Mesothelial cell of epicardium (in vitro differentiated cells): ENCODE measurements around the gene ANKRD10. TPM values are rescaled to one million over a fixed set of nuclear protein-coding genes. Genes with fewer than 3 reads are reported as not detected.
A peak's percentile ranks its signal among the peaks of the same experiment; 100 is the strongest.

ENCODE experiments used
- DNase-seq, 2 experiments: peaks; one replicate each; pipeline ENCODE4 v3.0.0; 2021; ENCODE audit warnings: low spot score in 2 of 2; ENCODE audit not compliant: unreplicated experiment in 2 of 2
- H3K27ac Mint-ChIP-seq: 2 replicates; pipeline ENCODE4 v1.8.0; 2021; ENCODE audit warnings: mixed read lengths
- H3K27me3 Mint-ChIP-seq: 2 replicates; pipeline ENCODE4 v1.8.0; 2021; ENCODE audit warnings: low read depth, mixed read lengths
- H3K36me3 Mint-ChIP-seq: 2 replicates; pipeline ENCODE4 v1.8.0; 2021; ENCODE audit warnings: mixed read lengths
- H3K4me1 Mint-ChIP-seq: 2 replicates; pipeline ENCODE4 v1.8.0; 2021; ENCODE audit warnings: mixed read lengths
- H3K4me3 Mint-ChIP-seq: 2 replicates; pipeline ENCODE4 v1.8.0; 2021; ENCODE audit warnings: mild to moderate bottlenecking, moderate library complexity, mixed read lengths
- H3K9me3 Mint-ChIP-seq: 2 replicates; pipeline ENCODE4 v1.8.0; 2021; ENCODE audit warnings: mixed read lengths
- total RNA-seq: library from RNA; stranded (reverse); gene quantifications from 3 replicates; pipeline ENCODE4 v1.2.1, GENCODE V29; 2021
- TF ChIP-seq, protein P1 (sequence below): fragments of 200-600 bp; sonication (generic); IDR thresholded peaks from one replicate; pipeline ENCODE4 v1.5.0; 2021; ENCODE audit warnings: antibody characterized with exemption; ENCODE audit not compliant: unreplicated experiment

ANKRD10 gene
- total RNA-seq, 1 donor from 2014 or later = 258 TPM

DNA sequence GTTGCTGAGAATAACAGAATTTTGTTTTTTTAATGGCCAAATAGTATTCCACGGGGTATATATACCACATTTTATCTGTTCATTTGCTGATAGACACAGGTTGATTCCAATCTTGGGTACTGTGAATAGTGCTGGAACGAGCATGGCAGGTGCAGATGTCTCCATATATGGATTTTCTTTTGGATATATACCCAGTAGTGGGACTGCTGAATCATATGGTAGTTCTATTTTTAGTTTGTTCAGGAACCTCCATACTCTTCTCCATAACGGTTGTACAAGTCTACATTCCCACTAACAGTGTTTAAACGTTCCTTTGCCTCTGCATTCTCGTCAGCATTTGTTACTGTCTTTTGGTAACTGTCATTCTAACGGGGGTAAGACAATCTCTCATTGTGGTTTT, 17.3 kb downstream of the ANKRD10 start:
- Mint-ChIP-seq H3K4me1 (no peaks in the 10 kb centered on the region), H3K4me3 (no peak overlapping the region), H3K36me3 (peaks cover 26% of the 10 kb centered on the region), H3K9me3 (no peaks in the 10 kb centered on the region), H3K27me3 (no peaks in the 10 kb centered on the region), H3K27ac (no peak overlapping the region)
- TF ChIP-seq, protein P1, sequence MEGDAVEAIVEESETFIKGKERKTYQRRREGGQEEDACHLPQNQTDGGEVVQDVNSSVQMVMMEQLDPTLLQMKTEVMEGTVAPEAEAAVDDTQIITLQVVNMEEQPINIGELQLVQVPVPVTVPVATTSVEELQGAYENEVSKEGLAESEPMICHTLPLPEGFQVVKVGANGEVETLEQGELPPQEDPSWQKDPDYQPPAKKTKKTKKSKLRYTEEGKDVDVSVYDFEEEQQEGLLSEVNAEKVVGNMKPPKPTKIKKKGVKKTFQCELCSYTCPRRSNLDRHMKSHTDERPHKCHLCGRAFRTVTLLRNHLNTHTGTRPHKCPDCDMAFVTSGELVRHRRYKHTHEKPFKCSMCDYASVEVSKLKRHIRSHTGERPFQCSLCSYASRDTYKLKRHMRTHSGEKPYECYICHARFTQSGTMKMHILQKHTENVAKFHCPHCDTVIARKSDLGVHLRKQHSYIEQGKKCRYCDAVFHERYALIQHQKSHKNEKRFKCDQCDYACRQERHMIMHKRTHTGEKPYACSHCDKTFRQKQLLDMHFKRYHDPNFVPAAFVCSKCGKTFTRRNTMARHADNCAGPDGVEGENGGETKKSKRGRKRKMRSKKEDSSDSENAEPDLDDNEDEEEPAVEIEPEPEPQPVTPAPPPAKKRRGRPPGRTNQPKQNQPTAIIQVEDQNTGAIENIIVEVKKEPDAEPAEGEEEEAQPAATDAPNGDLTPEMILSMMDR = no peak
- DNase-seq = no peak

DNA sequence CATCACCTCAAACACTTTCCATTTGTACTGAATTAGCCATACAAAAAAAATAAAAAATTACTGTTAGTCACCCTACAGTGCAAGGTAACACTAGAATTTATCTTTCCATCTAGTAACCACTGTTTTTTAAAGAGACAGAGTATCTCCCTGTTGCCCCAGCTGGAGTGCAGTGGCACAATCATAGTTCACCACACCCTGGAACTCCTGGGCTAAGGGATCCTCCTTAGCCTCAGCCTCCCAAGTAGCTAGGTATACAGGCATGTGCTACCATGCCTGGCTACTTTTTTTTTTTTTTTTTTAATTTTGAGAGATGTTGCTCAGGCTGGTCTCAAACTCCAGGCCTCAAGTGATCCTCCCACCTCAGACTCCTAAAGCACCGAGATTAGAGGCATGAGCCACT, 17.9 kb downstream of the ANKRD10 start:
- no peaks in the 10 kb centered on the region for H3K4me1 Mint-ChIP-seq
- no peaks in the 10 kb centered on the region for H3K9me3 Mint-ChIP-seq
- no peaks in the 10 kb centered on the region for H3K27me3 Mint-ChIP-seq
- no peak overlapping the region for H3K4me3 Mint-ChIP-seq
- no peak overlapping the region for H3K27ac Mint-ChIP-seq
- TF ChIP-seq, protein P1 = no peak
- peaks cover 28% of the 10 kb centered on the region for H3K36me3 Mint-ChIP-seq
- DNase-seq = no peak

DNA sequence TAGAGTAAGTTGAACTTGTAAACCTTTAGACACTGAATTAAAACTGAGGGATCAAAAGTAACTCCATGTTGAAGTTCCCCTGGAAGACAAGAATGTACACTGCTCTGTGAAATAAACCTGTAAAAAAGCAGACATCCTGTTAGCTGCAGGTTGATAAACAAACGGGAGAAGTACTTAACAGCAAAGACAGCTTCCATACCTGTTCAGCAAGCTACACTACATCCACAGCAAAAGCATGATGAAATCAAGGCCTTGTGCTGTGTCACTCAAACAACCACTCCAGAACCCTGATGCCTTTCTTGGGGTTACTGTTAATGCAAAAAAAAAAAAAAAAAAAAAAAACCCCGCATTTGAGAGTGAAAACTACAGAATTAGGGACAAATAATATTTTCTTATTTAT, 20.8 kb downstream of the ANKRD10 start:
- H3K4me1 Mint-ChIP-seq = peaks cover 3% of the 10 kb centered on the region
- DNase-seq = no peak
- no peaks in the 10 kb centered on the region for H3K9me3 Mint-ChIP-seq
- TF ChIP-seq, protein P1 = no peak
- no peaks in the 10 kb centered on the region for H3K27me3 Mint-ChIP-seq
- H3K36me3 Mint-ChIP-seq = peaks cover 28% of the 10 kb centered on the region
- H3K4me3 Mint-ChIP-seq = no peak overlapping the region
- peak overlapping the region; percentile 9 for H3K27ac Mint-ChIP-seq

DNA sequence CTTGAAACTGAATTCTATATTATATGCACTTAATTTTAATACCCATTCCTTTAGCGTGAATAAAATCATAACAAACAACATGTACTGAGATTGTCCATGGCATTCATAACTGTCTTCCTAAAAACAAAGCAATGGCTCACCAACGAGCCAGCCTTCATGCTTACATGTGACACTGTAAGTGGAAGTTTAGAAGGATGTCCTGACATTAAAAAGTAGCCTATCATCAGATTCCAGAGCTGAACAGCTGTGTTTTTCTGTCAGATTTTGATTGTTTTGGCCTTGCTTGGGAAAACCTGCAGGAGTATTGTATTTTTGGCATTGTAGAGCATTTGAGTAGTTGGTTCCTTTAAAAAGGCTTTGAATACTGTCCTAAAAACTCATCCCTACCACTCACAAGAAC, 21.3 kb downstream of the ANKRD10 start:
- TF ChIP-seq, protein P1 = no peak
- Mint-ChIP-seq H3K4me3 (no peak overlapping the region), H3K4me1 (peaks cover 3% of the 10 kb centered on the region), H3K9me3 (no peaks in the 10 kb centered on the region), H3K36me3 (peaks cover 28% of the 10 kb centered on the region), H3K27ac (no peak overlapping the region), H3K27me3 (no peaks in the 10 kb centered on the region)
- DNase-seq = no peak

DNA sequence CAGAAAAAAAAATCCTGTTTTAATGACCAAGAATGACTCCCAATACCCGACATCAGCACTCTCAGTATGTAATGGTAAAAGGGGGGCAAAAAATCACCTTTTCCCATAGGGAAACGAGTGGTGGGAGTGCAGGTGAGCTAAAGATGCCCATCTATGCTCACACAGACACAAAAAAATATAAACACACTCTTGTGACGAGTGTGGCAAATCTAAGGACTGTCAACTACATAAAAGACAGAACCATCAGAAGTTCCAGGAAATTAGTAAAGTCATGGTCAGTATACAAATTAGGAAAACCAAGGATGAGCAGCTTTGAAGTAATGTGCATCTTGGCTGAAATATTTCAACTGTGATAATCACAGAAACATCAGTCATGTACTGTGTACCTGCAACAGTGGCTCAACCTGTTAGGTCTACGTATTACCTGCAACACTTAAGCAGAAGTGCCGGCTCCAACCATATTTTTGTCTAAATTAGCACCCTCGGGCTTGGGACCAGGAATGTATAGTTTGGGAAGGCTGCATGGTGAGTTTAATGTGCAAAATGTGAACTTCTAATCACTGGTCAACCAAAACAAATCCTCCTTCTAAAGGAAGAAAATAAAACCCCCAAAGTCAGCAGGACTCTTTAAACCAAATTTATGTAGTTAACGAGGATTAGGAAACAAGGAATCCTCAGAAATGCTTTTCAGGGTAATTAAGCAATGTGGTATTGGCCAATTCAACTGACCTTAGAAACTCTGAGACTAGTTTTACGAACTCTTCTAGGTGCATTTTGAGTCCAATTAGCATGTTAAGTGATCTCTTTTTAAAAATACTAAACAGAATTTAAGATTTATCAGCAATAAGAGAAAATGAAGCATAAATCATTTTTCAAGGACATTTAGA, 24.3 kb downstream of the ANKRD10 start:
- H3K36me3 Mint-ChIP-seq = peaks cover 18% of the 10 kb centered on the region
- TF ChIP-seq, protein P1 = no peak
- no peaks in the 10 kb centered on the region for H3K27me3 Mint-ChIP-seq
- DNase-seq = no peak
- peaks cover 16% of the 10 kb centered on the region for H3K4me1 Mint-ChIP-seq
- no peak overlapping the region for H3K4me3 Mint-ChIP-seq
- no peak overlapping the region for H3K27ac Mint-ChIP-seq
- H3K9me3 Mint-ChIP-seq = no peaks in the 10 kb centered on the region
